ENCODE measurements around the gene LGALS9.
"Not testable (repeated sequence)": the region's sequence is repeated elsewhere in the genome, so short reads cannot be mapped to it uniquely, and the experiment has no call there.

DNA sequence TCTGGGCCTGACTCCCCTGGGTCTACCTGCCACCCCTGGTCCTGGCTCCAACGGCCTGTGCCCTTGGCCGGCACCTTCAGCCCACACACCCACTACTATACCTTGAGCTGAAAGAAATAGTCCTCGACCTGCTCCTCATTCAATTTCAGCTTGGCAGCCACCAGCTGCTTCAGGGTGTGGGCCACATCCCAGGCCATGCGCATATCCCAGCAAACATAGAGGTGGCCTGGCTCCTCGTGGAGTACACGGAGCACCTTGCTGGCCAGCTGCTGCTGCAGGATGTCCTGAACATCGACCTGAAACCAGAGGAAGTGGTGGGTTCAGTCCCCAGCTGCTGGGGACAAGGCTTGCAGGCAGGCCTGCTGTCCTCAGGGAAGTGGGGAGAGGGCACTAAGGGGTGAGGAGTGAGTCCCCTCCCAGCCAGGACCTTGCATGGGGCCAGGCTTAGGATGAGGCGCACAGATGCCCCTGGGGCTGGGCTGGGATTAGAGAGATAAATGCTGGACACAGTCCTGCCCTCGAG lies 22.5 kb downstream of the LGALS9 start:
- TF ChIP-seq EZH2 (IDR thresholded peaks at IDR 0.05; ENCODE audit: insufficient read depth, poor library complexity, severe bottlenecking); EZH2phosphoT487 (IDR thresholded peaks at IDR 0.05; ENCODE audit: insufficient read depth, low read depth): not testable (repeated sequence)
